Measurements from ENCODE around the gene PLSCR1. TPM values are rescaled to one million over a fixed set of nuclear protein-coding genes. Genes with fewer than 3 reads are reported as not detected.

Gene PLSCR1
- total RNA-seq, 1 experiment from 2014 or later = 60.1 TPM

GRCh38 chr3:146473726-146474125 is 70.7 kb downstream of the PLSCR1 start:
- DNase-seq = no peak
- Histone ChIP-seq H3K27me3 (ENCODE audit: insufficient read depth, low read depth) (no peaks in the 10 kb centered on the region), H3K4me1 (replicated peaks; ENCODE audit: insufficient read depth) (0 out of 2 replicates have a peak, but pooled peaks cover 5% of the 10 kb centered on the region), H3F3A (ENCODE audit: insufficient read depth, low read depth) (no peaks in the 10 kb centered on the region), H3K36me3 (ENCODE audit: low read depth) (no peaks in the 10 kb centered on the region), H3K9me2 (ENCODE audit: insufficient read depth) (no peaks in the 10 kb centered on the region), H3K4me3 (no peak overlapping the region), H2AFZ (no peak overlapping the region), H3K4me2 (no peak overlapping the region), H3K27ac (no peak overlapping the region), H4K20me1 (ENCODE audit: insufficient read depth) (no peaks in the 10 kb centered on the region), H3K9me3 (ENCODE audit: insufficient read depth, low read depth) (no peaks in the 10 kb centered on the region; the same call in 1 of the 2 replicates), H3K79me2 (ENCODE audit: low read depth) (no peaks in the 10 kb centered on the region)
- no peak for TF ChIP-seq EZH2 (IDR thresholded peaks at IDR 0.05; ENCODE audit: low read depth)
- no peak for TF ChIP-seq CTCF (conservative IDR thresholded peaks at IDR 0.05)
- intact Hi-C loops (cut with micrococcal nuclease; ENCODE audit: unreplicated experiment) = no loop called here
- BruUV-seq (replicated peaks) = no TSS peak
- POLR2A ChIA-PET (ENCODE audit: unreplicated experiment) = no interaction called here
- CTCF ChIA-PET = no interaction called here

GRCh38 chr3:146472611-146473010 is 71.8 kb downstream of the PLSCR1 start:
- no TSS peak for BruUV-seq (replicated peaks)
- no peak overlapping the region for H3K4me3 ChIP-seq
- H3K9me3 ChIP-seq (ENCODE audit: insufficient read depth, low read depth) = no peaks in the 10 kb centered on the region; the same call in 1 of the 2 replicates
- no peaks in the 10 kb centered on the region for H3F3A ChIP-seq (ENCODE audit: insufficient read depth, low read depth)
- no peaks in the 10 kb centered on the region for H3K9me2 ChIP-seq (ENCODE audit: insufficient read depth)
- no peak overlapping the region for H2AFZ ChIP-seq
- no peak for TF ChIP-seq CTCF (conservative IDR thresholded peaks at IDR 0.05)
- TF ChIP-seq EZH2 (IDR thresholded peaks at IDR 0.05; ENCODE audit: low read depth) = no peak
- H3K27me3 ChIP-seq (ENCODE audit: insufficient read depth, low read depth) = no peaks in the 10 kb centered on the region
- H3K4me1 ChIP-seq (replicated peaks; ENCODE audit: insufficient read depth) = 0 out of 2 replicates have a peak, but pooled peaks cover 5% of the 10 kb centered on the region
- no peaks in the 10 kb centered on the region for H3K36me3 ChIP-seq (ENCODE audit: low read depth)
- H4K20me1 ChIP-seq (ENCODE audit: insufficient read depth) = no peaks in the 10 kb centered on the region
- intact Hi-C loops (cut with micrococcal nuclease; ENCODE audit: unreplicated experiment) = no loop called here
- no peak overlapping the region for H3K4me2 ChIP-seq
- POLR2A ChIA-PET (ENCODE audit: unreplicated experiment) = no interaction called here
- no peak for DNase-seq
- no peaks in the 10 kb centered on the region for H3K79me2 ChIP-seq (ENCODE audit: low read depth)
- no peak overlapping the region for H3K27ac ChIP-seq
- CTCF ChIA-PET = no interaction called here

DNA sequence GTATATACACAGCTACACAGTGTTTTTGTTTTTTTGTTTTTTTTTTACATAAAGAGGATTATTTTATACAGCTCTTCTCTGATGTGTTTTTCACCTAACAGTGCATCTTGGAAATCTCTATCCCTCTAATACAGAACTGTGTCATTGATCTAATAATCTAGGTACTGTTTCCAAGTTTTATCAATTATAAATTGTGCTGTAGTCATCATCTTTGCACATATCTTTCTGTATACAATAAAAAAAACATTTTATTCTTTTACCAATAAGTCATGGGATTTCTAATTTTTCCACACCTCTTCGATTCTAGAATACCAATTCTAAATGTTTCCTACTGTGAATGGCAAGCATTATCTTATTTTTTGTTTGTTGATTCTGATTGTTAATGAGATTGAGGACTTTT is 73.4 kb downstream of the PLSCR1 start:
- H3K9me2 ChIP-seq (ENCODE audit: insufficient read depth) = no peaks in the 10 kb centered on the region
- ChIA-PET CTCF (no interaction called here), POLR2A (ENCODE audit: unreplicated experiment) (interaction anchor here (0.7 kb wide), 1 partner anchor 850 kb away, joined by 4 read pairs; no protein-coding TSS in a partner anchor)
- H3K9me3 ChIP-seq (ENCODE audit: insufficient read depth, low read depth) = no peaks in the 10 kb centered on the region; the same call in 1 of the 2 replicates
- no peaks in the 10 kb centered on the region for H3K36me3 ChIP-seq (ENCODE audit: low read depth)
- H3F3A ChIP-seq (ENCODE audit: insufficient read depth, low read depth) = no peaks in the 10 kb centered on the region
- intact Hi-C loops (cut with micrococcal nuclease; ENCODE audit: unreplicated experiment) = no loop called here
- H2AFZ ChIP-seq = no peak overlapping the region
- no peaks in the 10 kb centered on the region for H3K79me2 ChIP-seq (ENCODE audit: low read depth)
- no TSS peak for BruUV-seq (replicated peaks)
- DNase-seq = no peak
- no peak overlapping the region for H3K27ac ChIP-seq
- H3K27me3 ChIP-seq (ENCODE audit: insufficient read depth, low read depth) = no peaks in the 10 kb centered on the region
- H3K4me3 ChIP-seq = no peak overlapping the region
- no peaks in the 10 kb centered on the region for H4K20me1 ChIP-seq (ENCODE audit: insufficient read depth)
- H3K4me1 ChIP-seq (replicated peaks; ENCODE audit: insufficient read depth) = 0 out of 2 replicates have a peak, but pooled peaks cover 5% of the 10 kb centered on the region
- TF ChIP-seq CTCF (conservative IDR thresholded peaks at IDR 0.05) (no peak), EZH2 (IDR thresholded peaks at IDR 0.05; ENCODE audit: low read depth) (no peak)
- H3K4me2 ChIP-seq = no peak overlapping the region

Data from PC-9 (cell line).